PC-3 (cell line): ENCODE results near the gene PLPP3. TPM values are rescaled to one million over a fixed set of nuclear protein-coding genes. Genes with fewer than 3 reads are reported as not detected.
A peak's percentile ranks its signal among the peaks of the same experiment; 100 is the strongest.

Source experiments
- ATAC-seq: fragments of 200-7000 bp; cut with Tn5 transposase; 2 replicates; pipeline ENCODE4 v1.9.1; 2020; ENCODE audit warnings: mild to moderate bottlenecking, moderate library complexity
- BruUV-seq: library from RNA; stranded (reverse); fragments of 400-500 nt; replicated peaks from 2 replicates; lab custom pipeline; 2021; lab: Mats Ljungman, UMichigan
- CTCF ChIA-PET: fragments of 300-600 bp; sonication (Branson Sonifier 250); formaldehyde crosslinking; loops from one replicate; lab custom pipeline; 2022; ENCODE audit warnings: antibody characterized with exemption; lab: Charles Lee
- POLR2A ChIA-PET: fragments of 300-600 bp; sonication (Branson Sonifier 250); formaldehyde crosslinking; loops from one replicate; lab custom pipeline; 2022; ENCODE audit warnings: antibody characterized with exemption; ENCODE audit not compliant: unreplicated experiment; lab: Charles Lee
- DNase-seq: peaks from one replicate; pipeline ENCODE4 v3.0.0-alpha.2; 2015
- H2AFZ ChIP-seq: fragments of 300-600 bp; sonication (generic); 2 replicates; pipeline ENCODE4 v1.6.0; 2016; ENCODE audit warnings: antibody characterized with exemption, low read length
- H3F3A ChIP-seq: fragments of 300-600 bp; sonication (generic); one replicate; pipeline ENCODE4 v1.6.0; 2017; ENCODE audit warnings: antibody characterized with exemption, low read length, control low read depth, mild to moderate bottlenecking; ENCODE audit not compliant: unreplicated experiment
- H3K27ac ChIP-seq: fragments of 300-600 bp; sonication (generic); 2 replicates; pipeline ENCODE4 v1.5.1; 2016; ENCODE audit warnings: mild to moderate bottlenecking, low read length
- H3K27me3 ChIP-seq: fragments of 300-600 bp; sonication (generic); 2 replicates; pipeline ENCODE4 v1.6.1; 2016; ENCODE audit warnings: low read length, mixed read lengths
- H3K36me3 ChIP-seq: fragments of 300-600 bp; sonication (generic); 2 replicates; pipeline ENCODE4 v1.6.1; 2016; ENCODE audit warnings: low read depth, mixed run types, low read length, mixed read lengths
- H3K4me1 ChIP-seq: fragments of 300-600 bp; sonication (generic); 2 replicates; pipeline ENCODE4 v1.5.1; 2016; ENCODE audit warnings: low read length; ENCODE audit not compliant: insufficient read depth
- H3K4me2 ChIP-seq: fragments of 300-600 bp; sonication (generic); 2 replicates; pipeline ENCODE4 v1.6.0; 2016; ENCODE audit warnings: low read length
- H3K4me3 ChIP-seq: fragments of 300-600 bp; sonication (generic); 2 replicates; pipeline ENCODE4 v1.5.1; 2016; ENCODE audit warnings: mild to moderate bottlenecking, low read length, mixed read lengths
- H3K79me2 ChIP-seq: fragments of 300-600 bp; sonication (generic); 2 replicates; pipeline ENCODE4 v1.6.1; 2017; ENCODE audit warnings: low read length, mixed read lengths
- H3K9ac ChIP-seq: fragments of 300-600 bp; sonication (generic); 2 replicates; pipeline ENCODE4 v1.6.0; 2016; ENCODE audit warnings: mild to moderate bottlenecking, low read length
- H3K9me2 ChIP-seq: fragments of 300-600 bp; sonication (generic); replicated peaks from 2 replicates; pipeline ENCODE4 v1.6.1; 2016; ENCODE audit warnings: mixed run types, low read length, mixed read lengths
- H3K9me3 ChIP-seq: fragments of 300-600 bp; sonication (generic); 2 replicates; pipeline ENCODE4 v1.6.1; 2016; ENCODE audit warnings: low read length, mixed read lengths
- H4K20me1 ChIP-seq: fragments of 300-600 bp; sonication (generic); 2 replicates; pipeline ENCODE4 v1.6.1; 2016; ENCODE audit warnings: low read length, mixed read lengths
- CTCF ChIP-seq: fragments of 300-600 bp; sonication (generic); conservative IDR thresholded peaks from 2 replicates; pipeline ENCODE4 v1.5.1; 2017; ENCODE audit warnings: antibody characterized with exemption, low read depth, mild to moderate bottlenecking, low read length
- EZH2 ChIP-seq: fragments of 300-600 bp; sonication (generic); IDR thresholded peaks from one replicate; pipeline ENCODE4 v1.6.1; 2017; ENCODE audit warnings: antibody characterized with exemption, mild to moderate bottlenecking, low read length; ENCODE audit not compliant: unreplicated experiment
- EZH2phosphoT487 ChIP-seq: fragments of 300-600 bp; sonication (generic); IDR thresholded peaks from 2 replicates; pipeline ENCODE4 v1.6.1; 2018; ENCODE audit warnings: mild to moderate bottlenecking, antibody characterized with exemption, low read length, borderline replicate concordance
- intact Hi-C: fragments of 100-400 bp; cut with micrococcal nuclease; formaldehyde crosslinking; loops from 2 replicates; pipeline ENCODE4 v1.9.0; 2023
- total RNA-seq: library from RNA; depleted of rRNA; stranded (reverse); fragments of >200 nt; gene quantifications from 2 replicates; pipeline ENCODE4 v1.2.3, GENCODE V29; 2014

Gene PLPP3
- total RNA-seq, 1 experiment from 2014 or later, result 41.0 TPM

GRCh38 chr1:56627019-56627635 is 47.8 kb upstream of the PLPP3 start:
- intact Hi-C loops, result loop anchor here (1.0 to 5.0 kb wide), 4 partner anchors 18 to 82 kb away; partner anchors contain the start of gene PRKAA2
- ChIA-PET POLR2A (interaction anchor here (0.6 kb wide), 2 partner anchors 246 to 1506 kb away, joined by 5 to 8 read pairs; no protein-coding TSS in a partner anchor), CTCF (interaction anchor here (0.5 to 0.6 kb wide), 2 partner anchors 164 to 759 kb away, joined by 10 to 20 read pairs; no protein-coding TSS in a partner anchor)

GRCh38 chr1:56626546-56626945 is 47.2 kb upstream of the PLPP3 start:
- ChIA-PET CTCF (no interaction called here), POLR2A (interaction anchor here (0.6 kb wide), 1 partner anchor 245 kb away, joined by 5 read pairs; no protein-coding TSS in a partner anchor)
- no peaks in the 10 kb centered on the region for H3K36me3 ChIP-seq
- ATAC-seq (peak; percentile 7; the same call in 1 of the 2 replicates), DNase-seq (peak; percentile 47)
- BruUV-seq, result no TSS peak
- H3K9ac ChIP-seq, result peak overlapping the region; percentile 16; the same call in 1 of the 2 replicates
- H3K4me3 ChIP-seq, result peak overlapping the region; percentile 14; the same call in 1 of the 2 replicates
- no peaks in the 10 kb centered on the region for H3K27me3 ChIP-seq
- no peak for TF ChIP-seq CTCF
- no peak for TF ChIP-seq EZH2phosphoT487
- TF ChIP-seq EZH2, result no peak
- no peaks in the 10 kb centered on the region for H3F3A ChIP-seq
- no peak overlapping the region for H2AFZ ChIP-seq
- no peaks in the 10 kb centered on the region for H4K20me1 ChIP-seq
- H3K9me3 ChIP-seq, result no peaks in the 10 kb centered on the region
- H3K4me2 ChIP-seq, result peak overlapping the region; percentile 58
- peaks cover 37% of the 10 kb centered on the region for H3K4me1 ChIP-seq
- intact Hi-C loops, result loop anchor here (2.0 to 5.0 kb wide), 3 partner anchors 18 to 82 kb away; partner anchors contain the start of gene PRKAA2
- peak overlapping the region; percentile 84 for H3K27ac ChIP-seq
- no peaks in the 10 kb centered on the region for H3K9me2 ChIP-seq
- no peaks in the 10 kb centered on the region for H3K79me2 ChIP-seq

More at GRCh38 chr1:56627019-56627635, 47.8 kb upstream of the PLPP3 start:
- peaks cover 43% of the 10 kb centered on the region for H3K4me1 ChIP-seq
- peak overlapping the region; percentile 84 for H3K27ac ChIP-seq
- TF ChIP-seq CTCF (no peak), EZH2phosphoT487 (no peak), EZH2 (no peak)
- H3F3A ChIP-seq, result no peaks in the 10 kb centered on the region
- no peaks in the 10 kb centered on the region for H3K27me3 ChIP-seq
- no peak for DNase-seq
- H3K79me2 ChIP-seq, result no peaks in the 10 kb centered on the region
- no peak overlapping the region for H2AFZ ChIP-seq
- no peaks in the 10 kb centered on the region for H4K20me1 ChIP-seq
- no peaks in the 10 kb centered on the region for H3K9me2 ChIP-seq
- peak; percentile 61 for ATAC-seq
- no peaks in the 10 kb centered on the region for H3K9me3 ChIP-seq
- H3K4me2 ChIP-seq, result peak overlapping the region; percentile 58
- H3K9ac ChIP-seq, result peak overlapping the region; percentile 16; the same call in 1 of the 2 replicates
- H3K36me3 ChIP-seq, result no peaks in the 10 kb centered on the region
- peak overlapping the region; percentile 14; the same call in 1 of the 2 replicates for H3K4me3 ChIP-seq
- BruUV-seq, result no TSS peak
